GM19452 (cell line): ENCODE measurements around the gene EIF3K.
A peak's percentile ranks its signal among the peaks of the same experiment; 100 is the strongest.
"Not testable (repeated sequence)": the region's sequence is repeated elsewhere in the genome, so short reads cannot be mapped to it uniquely, and the experiment has no call there.

Experiments used
- ATAC-seq: cut with Tn5 transposase; IDR thresholded peaks from one replicate; pipeline ENCODE4 v1.9.1; 2021; ENCODE audit not compliant: unreplicated experiment

Gene EIF3K

GRCh38 chr19:38617764-38618589 lies 1.0 kb upstream of the EIF3K start, which contains the start of gene MAP4K1:
MAP4K1 (minus strand) TSS chr19:38617953; CDS start chr19:38617895, 58 bp downstream.
- ATAC-seq, result peak; percentile 61

GRCh38 chr19:38619361-38620174 lies 580 bp downstream of the EIF3K start:
- no peak for ATAC-seq

GRCh38 chr19:38624822-38625221 lies 5.8 kb downstream of the EIF3K start:
- ATAC-seq, result no peak

GRCh38 chr19:38626401-38626800 lies 7.4 kb downstream of the EIF3K start:
- no peak for ATAC-seq

GRCh38 chr19:38629568-38629967 lies 10.6 kb downstream of the EIF3K start:
- ATAC-seq, result no peak

GRCh38 chr19:38631301-38631700 lies 12.3 kb downstream of the EIF3K start:
- ATAC-seq, result not testable (repeated sequence)

GRCh38 chr19:38631811-38632475 lies 13.0 kb downstream of the EIF3K start:
- not testable (repeated sequence) for ATAC-seq

GRCh38 chr19:38632476-38633213 lies 13.7 kb downstream of the EIF3K start:
- no peak for ATAC-seq

- ATAC-seq, result no peak
Observed at GRCh38 chr19:38634757-38635482, 15.9 kb downstream of the EIF3K start.

GRCh38 chr19:38635483-38636399 lies 16.8 kb downstream of the EIF3K start:
- ATAC-seq, result no peak

GRCh38 chr19:38638461-38638860 lies 19.5 kb downstream of the EIF3K start:
- ATAC-seq, result no peak

GRCh38 chr19:38639679-38640078 lies 20.7 kb downstream of the EIF3K start:
- no peak for ATAC-seq

GRCh38 chr19:38640368-38640767 lies 21.4 kb downstream of the EIF3K start:
- ATAC-seq, result no peak

- no peak for ATAC-seq
Observed at GRCh38 chr19:38642176-38642575, 23.2 kb downstream of the EIF3K start.

- ATAC-seq, result no peak
Observed at GRCh38 chr19:38644719-38645118, 25.7 kb downstream of the EIF3K start.

- ATAC-seq, result peak; percentile 85
Observed at GRCh38 chr19:38647368-38647965, 28.5 kb downstream of the EIF3K start, which contains the start of gene ACTN4. ACTN4 (plus strand) TSS chr19:38647649; CDS start chr19:38647746, 97 bp downstream.

- no peak for ATAC-seq
Observed at GRCh38 chr19:38647966-38648768, 29.2 kb downstream of the EIF3K start.
